Hepatic stellate cell (primary cell): Measurements from ENCODE around the gene RUSC2.
"Not testable (repeated sequence)": the region's sequence is repeated elsewhere in the genome, so short reads cannot be mapped to it uniquely, and the experiment has no call there.

Experiments
- DNase-seq: peaks from one replicate; pipeline ENCODE4 v3.0.0; 2011; ENCODE audit warnings: low spot score

The RUSC2 gene

GRCh38 chr9:35490910-35491465, 1.1 kb downstream of the RUSC2 start:
- DNase-seq, result no peak

GRCh38 chr9:35493119-35493518, 3.2 kb downstream of the RUSC2 start:
- DNase-seq, result not testable (repeated sequence)

GRCh38 chr9:35495984-35496383, 6.1 kb downstream of the RUSC2 start:
- DNase-seq, result no peak

- DNase-seq, result not testable (repeated sequence)
These were observed 8.3 kb downstream of the RUSC2 start for GRCh38 chr9:35498245-35498644.

GRCh38 chr9:35499029-35499700, 9.3 kb downstream of the RUSC2 start:
- DNase-seq, result no peak

- DNase-seq, result no peak
These were observed 9.8 kb downstream of the RUSC2 start for GRCh38 chr9:35499701-35500030.

- DNase-seq, result no peak
These were observed 10.3 kb downstream of the RUSC2 start for GRCh38 chr9:35500130-35500748.

- DNase-seq, result no peak
These were observed 12.0 kb downstream of the RUSC2 start for GRCh38 chr9:35501946-35502345.

- DNase-seq, result no peak
These were observed 16.4 kb downstream of the RUSC2 start for GRCh38 chr9:35506359-35506758.

GRCh38 chr9:35508069-35508468, 18.2 kb downstream of the RUSC2 start:
- DNase-seq, result no peak

GRCh38 chr9:35510383-35510753, 20.5 kb downstream of the RUSC2 start:
- no peak for DNase-seq

- DNase-seq, result peak; percentile 52
These were observed 21.0 kb downstream of the RUSC2 start for GRCh38 chr9:35510754-35511428.

GRCh38 chr9:35511453-35511852, 21.5 kb downstream of the RUSC2 start:
- no peak for DNase-seq

- DNase-seq, result no peak
These were observed 25.9 kb downstream of the RUSC2 start for GRCh38 chr9:35515766-35516165.

GRCh38 chr9:35516479-35516878, 26.6 kb downstream of the RUSC2 start:
- DNase-seq, result peak; percentile 50

GRCh38 chr9:35517131-35517530, 27.2 kb downstream of the RUSC2 start:
- no peak for DNase-seq

- DNase-seq, result no peak
These were observed 27.8 kb downstream of the RUSC2 start for GRCh38 chr9:35517552-35518224.

- peak; percentile 51 for DNase-seq
These were observed 28.4 kb downstream of the RUSC2 start for GRCh38 chr9:35518225-35518821.

- no peak for DNase-seq
These were observed 29.2 kb downstream of the RUSC2 start for GRCh38 chr9:35518981-35519679.

GRCh38 chr9:35519692-35520363, 29.9 kb downstream of the RUSC2 start:
- no peak for DNase-seq

GRCh38 chr9:35520364-35520710, 30.4 kb downstream of the RUSC2 start:
- no peak for DNase-seq
